Measurements from ENCODE around the gene PLPP6.

DNA sequence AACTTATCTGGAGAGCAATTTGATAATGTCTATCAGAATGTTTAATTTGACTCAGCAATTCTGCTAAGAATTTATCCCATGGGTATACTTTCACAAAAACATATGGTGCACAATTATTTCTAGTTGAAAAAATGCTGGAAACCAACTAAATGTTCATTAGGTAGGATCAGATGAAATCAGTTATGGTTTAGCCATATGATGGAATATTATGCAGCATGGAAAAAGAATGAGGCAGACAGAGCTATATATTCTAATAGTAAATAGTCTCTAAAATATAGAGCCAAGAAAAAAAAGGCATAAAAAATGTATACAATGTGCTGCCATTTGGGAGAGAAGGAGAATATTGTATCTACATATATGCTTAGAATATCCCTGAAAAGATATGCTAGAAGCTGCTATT is 7.8 kb downstream of the PLPP6 start:
- no peak for TF ChIP-seq FOXM1 (IDR thresholded peaks at IDR 0.05; ENCODE audit: borderline replicate concordance)
- no peak for TF ChIP-seq BHLHE40 (IDR thresholded peaks at IDR 0.05; ENCODE audit: borderline replicate concordance)
- no peak for TF ChIP-seq L3MBTL2 (conservative IDR thresholded peaks at IDR 0.05)
- no peak for TF ChIP-seq HDGF (IDR thresholded peaks at IDR 0.05; ENCODE audit: borderline replicate concordance)
- TF ChIP-seq FOXA1 (IDR thresholded peaks at IDR 0.05), result no peak
- no peak for TF ChIP-seq TARDBP (IDR thresholded peaks at IDR 0.05)
- no peak for TF ChIP-seq SUZ12 (IDR thresholded peaks at IDR 0.05)
